GM18502 (cell line): ENCODE measurements around the gene ARPC1A.
"Not testable (repeated sequence)": the region's sequence is repeated elsewhere in the genome, so short reads cannot be mapped to it uniquely, and the experiment has no call there.

Experiments used
- ATAC-seq: cut with Tn5 transposase; IDR thresholded peaks from one replicate; pipeline ENCODE4 v1.9.1; 2021; ENCODE audit warnings: mild to moderate bottlenecking; ENCODE audit not compliant: unreplicated experiment, poor library complexity

ARPC1A gene

GRCh38 chr7:99366646-99367045 is 40.9 kb downstream of the ARPC1A start:
- no peak for ATAC-seq

GRCh38 chr7:99368750-99369389 is 43.2 kb downstream of the ARPC1A start:
- no peak for ATAC-seq

GRCh38 chr7:99369767-99370391 is 44.2 kb downstream of the ARPC1A start:
- ATAC-seq = no peak

- no peak for ATAC-seq
Observed at GRCh38 chr7:99371376-99371920, 45.8 kb downstream of the ARPC1A start.

- no peak for ATAC-seq
Observed at GRCh38 chr7:99372275-99373090, 46.8 kb downstream of the ARPC1A start.

GRCh38 chr7:99373091-99374066 is 47.7 kb downstream of the ARPC1A start:
- ATAC-seq = no peak

- peak; percentile 59 for ATAC-seq
Observed at GRCh38 chr7:99374111-99375064, 48.7 kb downstream of the ARPC1A start, which contains the start of gene ARPC1B. ARPC1B (plus strand) TSS chr7:99374730; CDS start chr7:99385715, 10,985 bp downstream.

GRCh38 chr7:99375070-99375807 is 49.5 kb downstream of the ARPC1A start:
- ATAC-seq = peak; percentile 48

- ATAC-seq = peak; percentile 24
Observed at GRCh38 chr7:99379043-99379577, 53.4 kb downstream of the ARPC1A start.

GRCh38 chr7:99379693-99380031 is 54.0 kb downstream of the ARPC1A start:
- not testable (repeated sequence) for ATAC-seq

- ATAC-seq = peak; percentile 39
Observed at GRCh38 chr7:99380032-99380822, 54.5 kb downstream of the ARPC1A start.

- ATAC-seq = peak; percentile 84
Observed at GRCh38 chr7:99380823-99381663, 55.3 kb downstream of the ARPC1A start.

GRCh38 chr7:99381664-99382075 is 56.0 kb downstream of the ARPC1A start:
- no peak for ATAC-seq

- ATAC-seq = no peak
Observed at GRCh38 chr7:99383203-99383602, 57.5 kb downstream of the ARPC1A start.

GRCh38 chr7:99383791-99384370 is 58.2 kb downstream of the ARPC1A start:
- ATAC-seq = no peak

- ATAC-seq = no peak
Observed at GRCh38 chr7:99384523-99384922, 58.8 kb downstream of the ARPC1A start.
